HG02610 (cell line): ENCODE data around the gene B4GALNT4.
"Not testable (repeated sequence)": the region's sequence is repeated elsewhere in the genome, so short reads cannot be mapped to it uniquely, and the experiment has no call there.

Source experiments
- ATAC-seq: cut with Tn5 transposase; IDR thresholded peaks from one replicate; pipeline ENCODE4 v1.9.1; 2021; ENCODE audit warnings: mild to moderate bottlenecking, moderate library complexity; ENCODE audit not compliant: unreplicated experiment

The B4GALNT4 gene

GRCh38 chr11:418343-419247 is 49.3 kb downstream of the B4GALNT4 start:
- ATAC-seq, result no peak

GRCh38 chr11:419248-420005 is 50.1 kb downstream of the B4GALNT4 start:
- no peak for ATAC-seq

- ATAC-seq, result no peak
Observed at GRCh38 chr11:420054-420910, 51.0 kb downstream of the B4GALNT4 start.

GRCh38 chr11:420911-421321 is 51.6 kb downstream of the B4GALNT4 start:
- ATAC-seq, result no peak

GRCh38 chr11:422249-422656 is 53.0 kb downstream of the B4GALNT4 start:
- ATAC-seq, result no peak

GRCh38 chr11:424232-424631 is 54.9 kb downstream of the B4GALNT4 start:
- ATAC-seq, result no peak

GRCh38 chr11:424766-425165 is 55.5 kb downstream of the B4GALNT4 start:
- not testable (repeated sequence) for ATAC-seq

GRCh38 chr11:425301-425700 is 56.0 kb downstream of the B4GALNT4 start:
- ATAC-seq, result no peak

GRCh38 chr11:426851-427250 is 57.6 kb downstream of the B4GALNT4 start:
- no peak for ATAC-seq

- ATAC-seq, result no peak
Observed at GRCh38 chr11:428295-428694, 59.0 kb downstream of the B4GALNT4 start.

GRCh38 chr11:429391-429790 is 60.1 kb downstream of the B4GALNT4 start:
- ATAC-seq, result no peak

- ATAC-seq, result no peak
Observed at GRCh38 chr11:429931-430456, 60.7 kb downstream of the B4GALNT4 start.
